ENCODE results near the gene PCBD1.

DNA sequence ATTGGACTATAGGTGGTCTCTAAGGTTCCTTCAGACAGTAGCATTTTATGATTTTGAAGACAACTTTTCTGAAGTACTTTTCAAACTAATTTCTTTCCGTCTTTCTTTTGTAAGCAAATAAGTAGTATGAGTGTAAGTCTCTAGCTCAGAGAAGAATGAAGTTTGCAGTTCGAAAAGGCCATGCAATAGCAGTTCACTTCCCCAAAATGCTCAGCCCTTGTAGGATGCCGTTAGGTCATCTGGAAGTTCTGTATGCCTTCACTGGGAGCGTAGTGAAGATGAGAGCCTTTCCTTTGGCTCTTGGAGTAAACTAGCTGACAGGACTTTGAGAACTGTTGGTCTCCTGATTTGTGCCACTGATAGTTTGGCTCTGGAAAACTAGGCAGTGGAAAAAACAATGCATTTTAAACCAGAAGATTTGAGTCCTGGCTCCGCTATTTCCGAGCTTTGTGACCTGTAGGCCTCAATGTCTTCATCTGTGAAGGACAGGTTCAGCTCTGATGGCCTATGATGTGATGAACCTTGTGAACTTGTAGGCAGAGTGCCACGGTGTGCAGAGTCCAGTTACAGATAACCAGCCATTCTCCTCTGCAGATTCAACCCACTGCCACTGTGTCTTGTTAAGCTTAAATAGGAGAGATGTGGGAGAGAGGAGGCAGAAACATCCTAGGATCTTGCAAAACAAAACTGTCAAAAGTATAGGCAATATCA lies 53.8 kb downstream of the PCBD1 start:
- TF ChIP-seq, protein P1, sequence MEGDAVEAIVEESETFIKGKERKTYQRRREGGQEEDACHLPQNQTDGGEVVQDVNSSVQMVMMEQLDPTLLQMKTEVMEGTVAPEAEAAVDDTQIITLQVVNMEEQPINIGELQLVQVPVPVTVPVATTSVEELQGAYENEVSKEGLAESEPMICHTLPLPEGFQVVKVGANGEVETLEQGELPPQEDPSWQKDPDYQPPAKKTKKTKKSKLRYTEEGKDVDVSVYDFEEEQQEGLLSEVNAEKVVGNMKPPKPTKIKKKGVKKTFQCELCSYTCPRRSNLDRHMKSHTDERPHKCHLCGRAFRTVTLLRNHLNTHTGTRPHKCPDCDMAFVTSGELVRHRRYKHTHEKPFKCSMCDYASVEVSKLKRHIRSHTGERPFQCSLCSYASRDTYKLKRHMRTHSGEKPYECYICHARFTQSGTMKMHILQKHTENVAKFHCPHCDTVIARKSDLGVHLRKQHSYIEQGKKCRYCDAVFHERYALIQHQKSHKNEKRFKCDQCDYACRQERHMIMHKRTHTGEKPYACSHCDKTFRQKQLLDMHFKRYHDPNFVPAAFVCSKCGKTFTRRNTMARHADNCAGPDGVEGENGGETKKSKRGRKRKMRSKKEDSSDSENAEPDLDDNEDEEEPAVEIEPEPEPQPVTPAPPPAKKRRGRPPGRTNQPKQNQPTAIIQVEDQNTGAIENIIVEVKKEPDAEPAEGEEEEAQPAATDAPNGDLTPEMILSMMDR (IDR thresholded peaks at IDR 0.05) = no peak
- no peak for TF ChIP-seq POLR2A (IDR thresholded peaks at IDR 0.05)
- TF ChIP-seq POLR2AphosphoS5 (IDR thresholded peaks at IDR 0.05) = no peak
